Measurements from ENCODE around the gene DCDC2.

- TF ChIP-seq, protein P1, sequence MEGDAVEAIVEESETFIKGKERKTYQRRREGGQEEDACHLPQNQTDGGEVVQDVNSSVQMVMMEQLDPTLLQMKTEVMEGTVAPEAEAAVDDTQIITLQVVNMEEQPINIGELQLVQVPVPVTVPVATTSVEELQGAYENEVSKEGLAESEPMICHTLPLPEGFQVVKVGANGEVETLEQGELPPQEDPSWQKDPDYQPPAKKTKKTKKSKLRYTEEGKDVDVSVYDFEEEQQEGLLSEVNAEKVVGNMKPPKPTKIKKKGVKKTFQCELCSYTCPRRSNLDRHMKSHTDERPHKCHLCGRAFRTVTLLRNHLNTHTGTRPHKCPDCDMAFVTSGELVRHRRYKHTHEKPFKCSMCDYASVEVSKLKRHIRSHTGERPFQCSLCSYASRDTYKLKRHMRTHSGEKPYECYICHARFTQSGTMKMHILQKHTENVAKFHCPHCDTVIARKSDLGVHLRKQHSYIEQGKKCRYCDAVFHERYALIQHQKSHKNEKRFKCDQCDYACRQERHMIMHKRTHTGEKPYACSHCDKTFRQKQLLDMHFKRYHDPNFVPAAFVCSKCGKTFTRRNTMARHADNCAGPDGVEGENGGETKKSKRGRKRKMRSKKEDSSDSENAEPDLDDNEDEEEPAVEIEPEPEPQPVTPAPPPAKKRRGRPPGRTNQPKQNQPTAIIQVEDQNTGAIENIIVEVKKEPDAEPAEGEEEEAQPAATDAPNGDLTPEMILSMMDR (IDR thresholded peaks at IDR 0.05), result no peak
- TF ChIP-seq POLR2A (IDR thresholded peaks at IDR 0.05), result no peak
- TF ChIP-seq EP300 (IDR thresholded peaks at IDR 0.05), result no peak
Measured at GRCh38 chr6:24240380-24240928, 117.4 kb downstream of the DCDC2 start.

All from ovary (tissue), 3 donors.